ENCODE results near the gene DLL4. TPM values are rescaled to one million over a fixed set of nuclear protein-coding genes. Genes with fewer than 3 reads are reported as not detected.

DLL4 gene
- total RNA-seq, 2 experiments from 2014 or later: 0.11 TPM; not detected in 1

GRCh38 chr15:40899536-40900207 is 29.5 kb upstream of the DLL4 start:
- Mint-ChIP-seq H3K36me3 (peaks cover 28% of the 10 kb centered on the region), H3K27ac (no peak overlapping the region)

GRCh38 chr15:40900256-40901052 is 28.7 kb upstream of the DLL4 start:
- peaks cover 28% of the 10 kb centered on the region for H3K36me3 Mint-ChIP-seq
- ATAC-seq (ENCODE audit: low read depth) (no peak), DNase-seq (no peak)
- no peaks in the 10 kb centered on the region for H3K9me3 Mint-ChIP-seq
- peaks cover 23% of the 10 kb centered on the region for H3K4me1 Mint-ChIP-seq
- no peak overlapping the region for H3K4me3 Mint-ChIP-seq
- H3K27me3 Mint-ChIP-seq: no peaks in the 10 kb centered on the region
- no peak overlapping the region for H3K27ac Mint-ChIP-seq
- POLR2A ChIA-PET: interaction anchor here (0.5 kb wide), 1 partner anchor 872 kb away, joined by 3 read pairs; no protein-coding TSS in a partner anchor

More at GRCh38 chr15:40899536-40900207, 29.5 kb upstream of the DLL4 start:
- no peak for DNase-seq
- H3K27me3 Mint-ChIP-seq: no peaks in the 10 kb centered on the region
- ATAC-seq (ENCODE audit: low read depth): no peak
- POLR2A ChIA-PET: interaction anchor here (0.5 kb wide), 1 partner anchor 873 kb away, joined by 3 read pairs; no protein-coding TSS in a partner anchor
- H3K9me3 Mint-ChIP-seq: no peaks in the 10 kb centered on the region
- peaks cover 29% of the 10 kb centered on the region for H3K4me1 Mint-ChIP-seq
- H3K4me3 Mint-ChIP-seq: no peak overlapping the region

GRCh38 chr15:40901053-40901443 is 28.1 kb upstream of the DLL4 start:
- no peak for DNase-seq
- no peaks in the 10 kb centered on the region for H3K27me3 Mint-ChIP-seq
- no peaks in the 10 kb centered on the region for H3K9me3 Mint-ChIP-seq
- no peak overlapping the region for H3K27ac Mint-ChIP-seq
- POLR2A ChIA-PET: no interaction called here
- peaks cover 21% of the 10 kb centered on the region for H3K4me1 Mint-ChIP-seq
- no peak for ATAC-seq (ENCODE audit: low read depth)
- no peak overlapping the region for H3K4me3 Mint-ChIP-seq
- H3K36me3 Mint-ChIP-seq: peaks cover 27% of the 10 kb centered on the region

GRCh38 chr15:40902605-40903561 is 26.3 kb upstream of the DLL4 start:
- H3K9me3 Mint-ChIP-seq: no peaks in the 10 kb centered on the region
- ATAC-seq (ENCODE audit: low read depth) (peak; percentile 17), DNase-seq (no peak)
- peaks cover 19% of the 10 kb centered on the region for H3K36me3 Mint-ChIP-seq
- peak overlapping the region; percentile 39 for H3K4me3 Mint-ChIP-seq
- POLR2A ChIA-PET: interaction anchor here (0.5 to 1.5 kb wide), 8 partner anchors 9 to 874 kb away, joined by 3 to 6 read pairs (median 3); partner anchors contain the start of genes CHP1, EXD1, NUSAP1 and VPS18
- peaks cover 26% of the 10 kb centered on the region for H3K4me1 Mint-ChIP-seq
- H3K27me3 Mint-ChIP-seq: no peaks in the 10 kb centered on the region
- peak overlapping the region; percentile 82 for H3K27ac Mint-ChIP-seq

- POLR2A ChIA-PET: no interaction called here
- Mint-ChIP-seq H3K27ac (no peak overlapping the region), H3K9me3 (no peaks in the 10 kb centered on the region), H3K4me1 (peaks cover 25% of the 10 kb centered on the region), H3K4me3 (no peak overlapping the region), H3K36me3 (peaks cover 12% of the 10 kb centered on the region), H3K27me3 (no peaks in the 10 kb centered on the region)
- no peak for DNase-seq
- ATAC-seq (ENCODE audit: low read depth): no peak
Observed at GRCh38 chr15:40904552-40905201, 24.5 kb upstream of the DLL4 start.

- Mint-ChIP-seq H3K9me3 (no peaks in the 10 kb centered on the region), H3K4me1 (peaks cover 22% of the 10 kb centered on the region)
Observed at GRCh38 chr15:40906091-40906990, 22.8 kb upstream of the DLL4 start.

GRCh38 chr15:40906991-40907802 is 21.9 kb upstream of the DLL4 start:
- no peaks in the 10 kb centered on the region for H3K9me3 Mint-ChIP-seq
- H3K4me3 Mint-ChIP-seq: peak overlapping the region; percentile 76
- H3K36me3 Mint-ChIP-seq: peaks cover 12% of the 10 kb centered on the region
- POLR2A ChIA-PET: interaction anchor here (0.6 to 3.3 kb wide), 6 partner anchors 8 to 115 kb away, joined by 3 to 12 read pairs (median 3); partner anchors contain the start of genes CHAC1 and VPS18
- H3K27ac Mint-ChIP-seq: peak overlapping the region; percentile 54
- H3K27me3 Mint-ChIP-seq: no peaks in the 10 kb centered on the region
- peaks cover 22% of the 10 kb centered on the region for H3K4me1 Mint-ChIP-seq
- ATAC-seq (ENCODE audit: low read depth) (peak; percentile 21), DNase-seq (no peak)

More at GRCh38 chr15:40906091-40906990, 22.8 kb upstream of the DLL4 start:
- POLR2A ChIA-PET: interaction anchor here (0.6 to 3.3 kb wide), 7 partner anchors 9 to 116 kb away, joined by 3 to 12 read pairs (median 3); partner anchors contain the start of genes CHAC1, DLL4 and VPS18
- H3K4me3 Mint-ChIP-seq: peak overlapping the region; percentile 76
- ATAC-seq (ENCODE audit: low read depth) (peak; percentile 80), DNase-seq (peak; percentile 88)
- no peaks in the 10 kb centered on the region for H3K27me3 Mint-ChIP-seq
- H3K36me3 Mint-ChIP-seq: peaks cover 12% of the 10 kb centered on the region
- peak overlapping the region; percentile 54 for H3K27ac Mint-ChIP-seq

GRCh38 chr15:40908095-40908494 is 21.0 kb upstream of the DLL4 start:
- H3K9me3 Mint-ChIP-seq: no peaks in the 10 kb centered on the region
- H3K4me1 Mint-ChIP-seq: peaks cover 15% of the 10 kb centered on the region
- no peak overlapping the region for H3K4me3 Mint-ChIP-seq
- DNase-seq (no peak), ATAC-seq (ENCODE audit: low read depth) (no peak)
- no peaks in the 10 kb centered on the region for H3K27me3 Mint-ChIP-seq
- peaks cover 6% of the 10 kb centered on the region for H3K36me3 Mint-ChIP-seq
- POLR2A ChIA-PET: interaction anchor here (2.4 to 3.3 kb wide), 2 partner anchors 13 to 45 kb away, joined by 9 to 12 read pairs; partner anchors contain the start of genes CHAC1 and VPS18
- peak overlapping the region; percentile 32 for H3K27ac Mint-ChIP-seq

GRCh38 chr15:40909662-40910630 is 19.2 kb upstream of the DLL4 start:
- no peak for DNase-seq
- H3K27ac Mint-ChIP-seq: peak overlapping the region; percentile 61
- no peaks in the 10 kb centered on the region for H3K9me3 Mint-ChIP-seq

GRCh38 chr15:40911141-40911540 is 18.0 kb upstream of the DLL4 start:
- H3K4me1 Mint-ChIP-seq: peaks cover 7% of the 10 kb centered on the region
- no peak overlapping the region for H3K4me3 Mint-ChIP-seq
- POLR2A ChIA-PET: no interaction called here

More at GRCh38 chr15:40909662-40910630, 19.2 kb upstream of the DLL4 start:
- POLR2A ChIA-PET: interaction anchor here (1.2 to 3.3 kb wide), 2 partner anchors 15 to 43 kb away, joined by 3 to 9 read pairs; partner anchors contain the start of genes CHAC1 and VPS18
- no peak for ATAC-seq (ENCODE audit: low read depth)
- Mint-ChIP-seq H3K36me3 (no peaks in the 10 kb centered on the region), H3K27me3 (no peaks in the 10 kb centered on the region), H3K4me1 (peaks cover 7% of the 10 kb centered on the region), H3K4me3 (no peak overlapping the region)

More at GRCh38 chr15:40911141-40911540, 18.0 kb upstream of the DLL4 start:
- ATAC-seq (ENCODE audit: low read depth): no peak
- Mint-ChIP-seq H3K27me3 (no peaks in the 10 kb centered on the region), H3K9me3 (no peaks in the 10 kb centered on the region), H3K36me3 (no peaks in the 10 kb centered on the region), H3K27ac (no peak overlapping the region)
- no peak for DNase-seq

All from activated naive CD8-positive, alpha-beta T cell treated with anti-CD3 and anti-CD28 coated beads, Interleukin-2, amount 10 ng/mL, durations not matched to agents 7 days and 5 days (primary cell).